GM04504 (cell line): ENCODE measurements around the gene DGKI.

ENCODE experiments used
- DNase-seq: peaks from one replicate; pipeline ENCODE4 v3.0.0-alpha.2; 2012; ENCODE audit warnings: low read depth

Gene DGKI

DNA sequence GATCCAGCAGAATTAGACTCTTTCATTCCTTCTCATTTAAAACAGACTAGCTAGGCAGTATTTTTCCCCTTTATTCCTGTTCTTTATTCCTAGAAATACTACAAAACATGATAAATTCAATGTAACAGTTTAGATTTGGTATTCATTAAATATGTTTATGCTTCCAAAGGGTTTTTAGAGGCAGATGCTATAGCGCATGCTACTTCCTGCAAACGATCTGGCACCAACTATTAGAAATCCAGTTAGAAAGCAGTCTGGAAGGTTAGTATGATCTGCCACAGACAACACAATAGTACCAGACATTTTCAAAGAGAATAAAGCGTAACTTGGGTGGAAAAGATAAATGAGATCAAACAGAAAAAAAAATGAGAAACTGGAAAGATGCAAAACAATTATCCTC, 439.7 kb downstream of the DGKI start:
- DNase-seq: no peak

DNA sequence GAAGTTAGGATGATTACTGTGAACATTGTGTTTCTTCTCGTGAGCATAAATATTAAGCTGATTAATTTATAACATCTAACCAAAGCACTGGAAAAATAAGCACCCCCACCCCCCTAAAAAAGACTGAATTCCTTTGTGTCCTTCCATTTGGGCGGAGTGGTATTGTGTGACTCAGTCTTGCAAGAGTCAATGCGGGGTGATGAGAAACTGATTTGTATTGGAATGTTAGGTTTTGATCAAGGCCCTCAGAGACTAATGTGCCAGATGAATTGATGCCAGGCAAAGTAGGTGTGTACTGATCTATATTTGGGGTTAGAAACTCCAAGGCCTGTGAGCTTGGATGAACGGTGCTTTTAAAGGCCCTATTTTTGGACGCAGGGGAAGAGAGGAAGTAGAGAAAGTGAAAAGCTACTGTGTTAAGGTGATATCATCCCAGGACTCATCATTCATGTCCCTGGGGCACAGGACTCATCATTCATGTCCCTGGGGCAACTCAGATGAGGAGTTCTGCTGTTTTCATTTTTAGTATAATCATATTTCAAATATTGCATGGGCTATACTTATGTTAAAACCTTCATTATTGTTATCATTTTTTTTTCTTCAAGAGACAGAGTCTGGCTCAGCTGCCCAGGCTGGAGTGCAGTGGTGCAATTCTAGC, 442.0 kb downstream of the DGKI start:
- DNase-seq: no peak

- DNase-seq: no peak
These were observed 443.4 kb downstream of the DGKI start for GRCh38 chr7:137403353-137403695.

GRCh38 chr7:137402536-137403352, 444.0 kb downstream of the DGKI start:
- DNase-seq: no peak

DNA sequence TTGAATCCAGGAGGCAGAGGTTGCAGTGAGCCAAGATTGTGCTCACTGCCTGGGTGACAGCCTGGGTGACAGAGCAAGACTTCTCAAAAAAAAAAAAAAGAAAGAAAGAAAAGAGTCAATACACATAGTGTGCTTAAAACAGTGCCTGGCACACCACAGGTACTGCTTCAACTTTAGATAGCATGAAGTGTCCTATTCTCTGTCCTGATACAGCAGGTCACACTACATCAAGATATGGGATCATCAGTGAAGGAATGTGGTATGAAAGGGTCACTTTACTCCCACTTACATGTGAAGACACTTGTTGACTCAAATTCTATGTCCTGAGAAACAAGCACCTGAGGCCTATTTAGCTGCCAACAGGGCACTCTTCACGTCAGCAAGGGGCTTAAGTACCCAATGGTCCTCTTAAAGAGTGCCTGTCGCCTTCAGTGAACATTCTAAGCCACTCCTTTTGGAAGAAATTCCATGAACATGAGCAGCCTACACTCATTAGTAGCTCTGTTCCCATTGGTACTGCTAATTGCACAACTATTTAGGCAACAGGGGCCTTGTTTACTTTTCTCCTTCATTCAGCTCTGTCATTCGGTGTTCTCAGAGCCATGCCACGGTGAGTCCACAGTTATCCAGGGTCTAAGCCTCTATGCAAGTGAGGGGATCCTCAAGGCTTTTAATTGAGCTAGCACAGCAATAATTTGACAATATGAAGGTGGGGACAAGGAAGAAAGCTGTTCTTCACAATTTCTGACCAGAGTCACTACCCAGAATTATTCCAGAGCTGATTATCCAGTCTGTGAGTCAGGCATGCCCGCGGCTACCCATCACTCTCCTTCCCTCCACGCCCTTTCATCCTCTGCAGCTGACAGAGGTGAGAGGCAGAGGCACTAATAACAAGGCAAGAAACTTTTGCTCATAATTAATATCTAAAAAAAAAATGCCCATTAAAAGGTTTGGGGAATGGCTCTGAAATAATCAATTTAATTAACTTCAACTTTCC, 446.6 kb downstream of the DGKI start:
- no peak for DNase-seq

- no peak for DNase-seq
These were observed 450.7 kb downstream of the DGKI start for GRCh38 chr7:137396051-137396450.

- DNase-seq: no peak
These were observed 451.4 kb downstream of the DGKI start for GRCh38 chr7:137395420-137395819.

GRCh38 chr7:137393570-137393969, 453.2 kb downstream of the DGKI start:
- DNase-seq: no peak

- no peak for DNase-seq
These were observed 456.7 kb downstream of the DGKI start for GRCh38 chr7:137390076-137390475.

- no peak for DNase-seq
These were observed 457.9 kb downstream of the DGKI start for GRCh38 chr7:137388916-137389315.

- DNase-seq: no peak
These were observed 459.8 kb downstream of the DGKI start for GRCh38 chr7:137386966-137387365.

- no peak for DNase-seq
These were observed 465.7 kb downstream of the DGKI start for GRCh38 chr7:137381045-137381444.

GRCh38 chr7:137373507-137373906, 473.3 kb downstream of the DGKI start:
- no peak for DNase-seq

DNA sequence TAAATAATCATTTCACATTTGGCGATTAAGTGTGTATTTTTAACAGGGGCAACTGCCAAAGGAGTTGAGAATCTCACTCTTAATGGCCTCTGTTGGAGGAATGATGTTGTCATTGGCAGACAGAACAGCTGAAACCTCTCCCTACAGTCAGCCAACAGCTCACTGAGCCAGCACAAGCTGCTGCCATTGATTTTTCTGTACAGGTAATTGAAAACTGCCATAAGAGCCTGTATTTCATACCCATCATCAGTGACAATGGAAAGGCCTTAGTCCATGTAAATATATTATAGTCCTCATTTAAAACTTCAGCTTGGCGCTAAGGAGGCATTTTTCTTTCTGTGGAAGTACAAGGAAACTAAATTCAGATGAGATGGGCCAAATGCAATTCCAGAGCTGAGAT, 475.2 kb downstream of the DGKI start:
- DNase-seq: no peak

DNA sequence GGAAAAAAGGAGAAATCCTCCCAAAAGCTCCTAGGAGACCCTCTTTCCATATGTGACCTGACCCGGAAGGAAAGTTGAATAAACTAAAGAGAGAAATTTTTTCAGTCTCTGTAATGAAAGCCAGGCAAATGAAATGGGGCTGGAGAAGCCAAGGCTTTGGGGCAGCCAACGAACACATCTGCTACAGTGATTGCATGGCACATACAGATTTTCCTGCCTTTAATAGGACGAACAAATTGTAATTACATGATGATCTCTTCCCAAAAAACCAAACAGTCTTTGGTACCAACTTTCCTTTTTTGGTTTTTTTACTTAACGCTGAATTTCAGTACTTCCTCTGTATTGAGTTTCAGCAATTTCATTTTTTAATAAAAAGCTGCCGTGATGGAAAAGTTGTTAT, 479.8 kb downstream of the DGKI start:
- DNase-seq: no peak

GRCh38 chr7:137363683-137364082, 483.1 kb downstream of the DGKI start:
- DNase-seq: no peak

DNA sequence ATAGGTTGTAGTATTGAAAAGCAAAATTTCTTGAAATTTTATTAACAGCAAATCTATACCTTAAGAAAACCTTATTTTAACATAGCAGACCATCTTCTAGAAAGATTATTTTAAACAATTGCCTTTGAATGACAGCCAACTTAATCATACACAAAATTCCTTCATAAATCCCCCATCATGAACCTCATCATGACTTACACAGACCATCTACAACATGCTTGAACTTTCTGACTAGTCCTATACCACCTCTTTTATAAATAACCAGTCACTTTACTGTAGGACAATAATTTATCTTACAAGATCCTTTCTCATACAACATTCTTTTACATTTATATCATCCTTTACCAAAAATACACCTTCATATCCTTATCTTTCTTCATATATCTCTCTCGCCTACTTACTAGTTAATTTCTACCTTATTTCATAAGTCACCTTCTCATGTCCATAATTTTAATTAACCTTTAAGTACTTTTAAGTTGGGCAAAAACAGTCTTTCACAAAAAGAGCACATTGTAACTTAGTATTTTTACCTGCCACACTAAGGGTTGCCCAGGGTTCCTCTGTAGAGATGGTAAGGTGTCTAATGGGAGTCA, 486.6 kb downstream of the DGKI start:
- DNase-seq: no peak

GRCh38 chr7:137354961-137355360, 491.8 kb downstream of the DGKI start:
- no peak for DNase-seq

GRCh38 chr7:137354396-137354795, 492.4 kb downstream of the DGKI start:
- DNase-seq: no peak

- no peak for DNase-seq
These were observed 494.8 kb downstream of the DGKI start for GRCh38 chr7:137351941-137352340.

- DNase-seq: no peak
These were observed 500.9 kb downstream of the DGKI start for GRCh38 chr7:137345799-137346449.
